Right lobe of liver (tissue), 4 donors: ENCODE results near the gene GSTA4.

Experiments
- POLR2A ChIP-seq: fragments of 450-650 bp; IDR thresholded peaks from one replicate; pipeline ENCODE4 v1.6.1; 2017; ENCODE audit warnings: antibody characterized with exemption, mild to moderate bottlenecking
- TF ChIP-seq, protein P1 (sequence below), 4 donors: fragments of 200-600 bp in 3 of 4; fragments of 450-650 bp in 1 of 4; IDR thresholded peaks; one replicate each; pipeline versions ENCODE4 v1.5.1 to v1.8.0; 2016 to 2022; ENCODE audit warnings: antibody characterized with exemption in 4 of 4, mild to moderate bottlenecking in 2 of 4
- donor health status: DM: no; HTN: no; CAD: no.
- donor health status: DM: no; HTN: no; CAD: no.
- donor health status: DM: no; HTN: yes; CAD: no.

DNA sequence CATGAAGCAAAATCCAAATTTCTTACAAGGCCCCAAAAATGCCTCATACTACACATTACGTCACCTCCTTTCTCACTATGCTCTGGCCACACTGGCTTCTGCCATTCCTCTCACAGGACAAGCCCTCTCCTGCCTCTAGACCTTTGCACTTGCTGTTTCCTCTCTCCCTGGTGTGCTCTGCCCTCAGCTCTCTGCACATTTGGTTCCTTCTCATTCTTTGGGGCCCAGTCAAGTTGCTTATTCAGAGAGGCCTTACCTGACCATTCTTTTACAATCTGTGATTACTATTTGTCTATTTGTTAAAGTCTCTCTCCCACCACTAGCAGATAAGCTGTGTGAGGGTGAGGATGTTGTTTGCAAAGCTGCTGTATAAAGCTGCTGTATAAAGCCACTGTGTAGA is 15.4 kb upstream of the GSTA4 start:
- TF ChIP-seq POLR2A: no peak
- TF ChIP-seq, protein P1, sequence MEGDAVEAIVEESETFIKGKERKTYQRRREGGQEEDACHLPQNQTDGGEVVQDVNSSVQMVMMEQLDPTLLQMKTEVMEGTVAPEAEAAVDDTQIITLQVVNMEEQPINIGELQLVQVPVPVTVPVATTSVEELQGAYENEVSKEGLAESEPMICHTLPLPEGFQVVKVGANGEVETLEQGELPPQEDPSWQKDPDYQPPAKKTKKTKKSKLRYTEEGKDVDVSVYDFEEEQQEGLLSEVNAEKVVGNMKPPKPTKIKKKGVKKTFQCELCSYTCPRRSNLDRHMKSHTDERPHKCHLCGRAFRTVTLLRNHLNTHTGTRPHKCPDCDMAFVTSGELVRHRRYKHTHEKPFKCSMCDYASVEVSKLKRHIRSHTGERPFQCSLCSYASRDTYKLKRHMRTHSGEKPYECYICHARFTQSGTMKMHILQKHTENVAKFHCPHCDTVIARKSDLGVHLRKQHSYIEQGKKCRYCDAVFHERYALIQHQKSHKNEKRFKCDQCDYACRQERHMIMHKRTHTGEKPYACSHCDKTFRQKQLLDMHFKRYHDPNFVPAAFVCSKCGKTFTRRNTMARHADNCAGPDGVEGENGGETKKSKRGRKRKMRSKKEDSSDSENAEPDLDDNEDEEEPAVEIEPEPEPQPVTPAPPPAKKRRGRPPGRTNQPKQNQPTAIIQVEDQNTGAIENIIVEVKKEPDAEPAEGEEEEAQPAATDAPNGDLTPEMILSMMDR (IDR thresholded peaks at IDR 0.05): no peak
